IMR-90 (cell line): ENCODE results near the gene KRI1. TPM values are rescaled to one million over a fixed set of nuclear protein-coding genes. Genes with fewer than 3 reads are reported as not detected.

Source experiments
- ATAC-seq: fragments of 200-7000 bp; cut with Tn5 transposase; 2 replicates; pipeline ENCODE4 v1.9.1; 2020; ENCODE audit warnings: low read depth, mild to moderate bottlenecking, moderate library complexity
- BruUV-seq: library from RNA; stranded (reverse); fragments of 400-500 nt; replicated peaks from 2 replicates; lab custom pipeline; 2021; lab: Mats Ljungman, UMichigan
- CTCF ChIA-PET: fragments of 300-600 bp; formaldehyde crosslinking; extraction: SDS; loops from one replicate; lab custom pipeline; 2021; ENCODE audit warnings: antibody characterized with exemption; lab: Yijun Ruan, JAX
- POLR2A ChIA-PET: fragments of 300-600 bp; sonication (Branson Sonifier 250); formaldehyde crosslinking; loops from one replicate; lab custom pipeline; 2022; ENCODE audit warnings: antibody characterized with exemption; ENCODE audit not compliant: unreplicated experiment; lab: Charles Lee
- DNase-seq: peaks from one replicate; pipeline ENCODE4 v3.0.0; 2013
- H2AFZ ChIP-seq: replicated peaks from 2 replicates; pipeline ENCODE3; 2013; ENCODE audit warnings: low read length, mild to moderate bottlenecking; ENCODE audit not compliant: poor library complexity
- H2AK5ac ChIP-seq: 2 replicates; pipeline ENCODE4 v1.6.1; 2013; ENCODE audit warnings: low read depth, low read length, inconsistent platforms
- H2AK9ac ChIP-seq: replicated peaks from 2 replicates; pipeline ENCODE3; 2013; ENCODE audit warnings: mild to moderate bottlenecking, low read depth, low read length, moderate library complexity; ENCODE audit not compliant: poor library complexity
- H2BK120ac ChIP-seq: 2 replicates; pipeline ENCODE4 v1.6.1; 2013; ENCODE audit warnings: low read depth, low read length, inconsistent platforms
- H2BK15ac ChIP-seq: 3 replicates; pipeline ENCODE4 v1.6.1; 2013; ENCODE audit warnings: low read depth, low read length, inconsistent platforms
- H2BK20ac ChIP-seq: 2 replicates; pipeline ENCODE4 v1.6.1; 2013; ENCODE audit warnings: low read depth, mild to moderate bottlenecking, inconsistent platforms, low read length, moderate library complexity
- H2BK5ac ChIP-seq: 2 replicates; pipeline ENCODE4 v1.6.1; 2013; ENCODE audit warnings: mild to moderate bottlenecking, low read depth, low read length, inconsistent platforms; ENCODE audit not compliant: poor library complexity, severe bottlenecking
- H3K14ac ChIP-seq: replicated peaks from 2 replicates; pipeline ENCODE4 v1.6.1; 2013; ENCODE audit warnings: low read depth, low read length, inconsistent platforms
- H3K18ac ChIP-seq: 2 replicates; pipeline ENCODE4 v1.6.1; 2013; ENCODE audit warnings: low read depth, low read length, control low read depth
- H3K23ac ChIP-seq: 2 replicates; pipeline ENCODE4 v1.6.1; 2013; ENCODE audit warnings: low read depth, low read length, inconsistent platforms
- H3K27ac ChIP-seq: 2 replicates; pipeline ENCODE4 v1.5.1; 2013; ENCODE audit warnings: mild to moderate bottlenecking, control low read depth, low read length; ENCODE audit not compliant: insufficient read depth
- H3K27me3 ChIP-seq: 2 replicates; pipeline ENCODE4 v1.6.1; 2013; ENCODE audit warnings: low read length; ENCODE audit not compliant: control insufficient read depth, insufficient read depth
- H3K36me3 ChIP-seq: 2 replicates; pipeline ENCODE4 v1.6.1; 2013; ENCODE audit warnings: low read length, mixed read lengths; ENCODE audit not compliant: control insufficient read depth, insufficient read depth
- H3K4ac ChIP-seq: 2 replicates; pipeline ENCODE4 v1.6.1; 2013; ENCODE audit warnings: low read depth, low read length, inconsistent platforms
- H3K4me1 ChIP-seq: 2 replicates; pipeline ENCODE4 v1.6.1; 2013; ENCODE audit warnings: low read length, mixed read lengths; ENCODE audit not compliant: control insufficient read depth, insufficient read depth
- H3K4me2 ChIP-seq: 2 replicates; pipeline ENCODE4 v1.6.1; 2013; ENCODE audit warnings: low read depth, mild to moderate bottlenecking, control low read depth, low read length, moderate library complexity
- H3K4me3 ChIP-seq: 2 replicates; pipeline ENCODE4 v1.5.1; 2013; ENCODE audit warnings: low read depth, mild to moderate bottlenecking, control low read depth, low read length, moderate library complexity; ENCODE audit not compliant: insufficient read depth
- H3K56ac ChIP-seq: 2 replicates; pipeline ENCODE4 v1.6.1; 2013; ENCODE audit warnings: low read length, inconsistent platforms; ENCODE audit not compliant: insufficient read depth; ENCODE audit errors: extremely low read depth
- H3K79me1 ChIP-seq, 2 experiments: 2 replicates each; pipeline ENCODE4 v1.6.1; 2013; ENCODE audit warnings: low read length in 2 of 2, inconsistent platforms in 1 of 2, low read depth in 1 of 2
- H3K9ac ChIP-seq: 2 replicates; pipeline ENCODE4 v1.6.1; 2013; ENCODE audit warnings: low read depth, low read length, control low read depth
- H3K9me1 ChIP-seq: 2 replicates; pipeline ENCODE4 v1.6.1; 2013; ENCODE audit warnings: low read length, inconsistent platforms; ENCODE audit not compliant: insufficient read depth
- H3K9me3 ChIP-seq: 2 replicates; pipeline ENCODE4 v1.6.1; 2013; ENCODE audit warnings: low read length; ENCODE audit not compliant: control insufficient read depth, insufficient read depth
- H4K20me1 ChIP-seq: 2 replicates; pipeline ENCODE4 v1.6.1; 2013; ENCODE audit warnings: low read length, inconsistent platforms; ENCODE audit not compliant: insufficient read depth
- H4K5ac ChIP-seq: 2 replicates; pipeline ENCODE4 v1.6.1; 2013; ENCODE audit warnings: mild to moderate bottlenecking, low read depth, low read length, control low read depth
- H4K8ac ChIP-seq, 2 experiments: 2 replicates each; pipeline ENCODE4 v1.6.1; 2013; ENCODE audit warnings: low read depth in 2 of 2, low read length in 2 of 2, control low read depth in 1 of 2, inconsistent platforms in 1 of 2
- H4K91ac ChIP-seq: 2 replicates; pipeline ENCODE4 v1.6.1; 2013; ENCODE audit warnings: low read depth, low read length, inconsistent platforms; ENCODE audit not compliant: insufficient read depth
- BHLHE40 ChIP-seq: fragments of 150-350 bp; IDR thresholded peaks from 2 replicates; pipeline ENCODE4 v1.6.1; 2016; ENCODE audit warnings: mild to moderate bottlenecking, low read depth, low read length
- CEBPB ChIP-seq: IDR thresholded peaks from 2 replicates; pipeline ENCODE4 v1.6.1; 2012; ENCODE audit warnings: low read depth, low read length, improper control_type of control experiment
- CHD1 ChIP-seq: IDR thresholded peaks from 2 replicates; pipeline ENCODE4 v1.6.1; 2012; ENCODE audit warnings: low read depth, low read length, improper control_type of control experiment
- FOS ChIP-seq: fragments of 150-350 bp; IDR thresholded peaks from 2 replicates; pipeline ENCODE4 v1.6.1; 2016; ENCODE audit warnings: low read depth, low read length
- MAFK ChIP-seq: IDR thresholded peaks from 2 replicates; pipeline ENCODE4 v1.6.1; 2012; ENCODE audit warnings: low read depth, low read length, improper control_type of control experiment
- MAZ ChIP-seq: IDR thresholded peaks from 2 replicates; pipeline ENCODE4 v1.6.1; 2012; ENCODE audit warnings: low read depth, mild to moderate bottlenecking, low read length, improper control_type of control experiment, moderate library complexity, borderline replicate concordance
- MXI1 ChIP-seq: IDR thresholded peaks from 2 replicates; pipeline ENCODE4 v1.6.1; 2012; ENCODE audit warnings: low read depth, mild to moderate bottlenecking, low read length, moderate library complexity, borderline replicate concordance
- NFE2L2 ChIP-seq: fragments of 150-350 bp; IDR thresholded peaks from 2 replicates; pipeline ENCODE4 v1.6.1; 2016; ENCODE audit warnings: low read depth, mild to moderate bottlenecking, low read length
- POLR2A ChIP-seq: IDR thresholded peaks from 2 replicates; pipeline ENCODE4 v1.6.1; 2012; ENCODE audit warnings: mild to moderate bottlenecking, low read depth, low read length
- RAD21 ChIP-seq: IDR thresholded peaks from 2 replicates; pipeline ENCODE4 v1.6.1; 2012; ENCODE audit warnings: low read length, improper control_type of control experiment
- RFX5 ChIP-seq: IDR thresholded peaks from 2 replicates; pipeline ENCODE4 v1.8.0; 2012; ENCODE audit warnings: low read depth, mild to moderate bottlenecking, low read length, moderate library complexity
- SMC3 ChIP-seq: fragments of 150-350 bp; IDR thresholded peaks from 2 replicates; pipeline ENCODE4 v1.6.1; 2016; ENCODE audit warnings: low read depth, mild to moderate bottlenecking, antibody characterized with exemption, low read length, moderate library complexity
- WGBS, 2 experiments: methylation state at CpG; one replicate each; pipeline versions ENCODE4 v1.1.5 to v1.1.7; 2013; ENCODE audit warnings: missing lambda C conversion rate in 2 of 2; ENCODE audit not compliant: insufficient read length in 1 of 2; ENCODE audit errors: extremely low coverage in 2 of 2; 5-methylcytosine and 5-hydroxymethylcytosine counted together
- dilution Hi-C: fragments of 300-500 bp; cut with HindIII; formaldehyde crosslinking; loops from one replicate; pipeline ENCODE4 v1.14.3; 2018; ENCODE audit warnings: low sequenced_read_pairs; ENCODE audit not compliant: unreplicated experiment
- in situ Hi-C: fragments of 300-500 bp; cut with MboI; formaldehyde crosslinking; loops from 3 replicates; pipeline ENCODE4 v1.14.3; 2019; ENCODE audit warnings: low sequenced_read_pairs, inconsistent platforms, mixed read lengths
- intact Hi-C: fragments of 100-400 bp; cut with micrococcal nuclease; formaldehyde crosslinking; loops from 2 replicates; pipeline ENCODE4 v1.10.0; 2022
- polyA plus RNA-seq, 3 experiments: library from polyadenylated mRNA; depleted of rRNA; stranded (reverse); fragments of >200 nt; gene quantifications; 2 replicates each; pipeline ENCODE4 v1.2.3, GENCODE V29; 2012; ENCODE audit warnings: low replicate concordance in 1 of 3
- total RNA-seq: library from RNA; depleted of rRNA; stranded (reverse); fragments of >200 nt; gene quantifications from 2 replicates; pipeline ENCODE4 v1.2.3, GENCODE V29; 2012
- TF ChIP-seq, protein P1 (sequence below): fragments of 150-350 bp; IDR thresholded peaks from 2 replicates; pipeline ENCODE4 v1.6.1; 2017; ENCODE audit warnings: mild to moderate bottlenecking, antibody characterized with exemption, low read length, low read depth
- TF ChIP-seq, protein P2 (sequence below): conservative IDR thresholded peaks from 2 replicates; pipeline ENCODE4 v1.5.1; 2012; ENCODE audit warnings: mild to moderate bottlenecking, low read depth, low read length, improper control_type of control experiment

The KRI1 gene
- total and polyA plus RNA-seq, 2 of the 4 experiments (the other 2 are of a cell fraction), result 5.7 to 13.3 TPM

DNA sequence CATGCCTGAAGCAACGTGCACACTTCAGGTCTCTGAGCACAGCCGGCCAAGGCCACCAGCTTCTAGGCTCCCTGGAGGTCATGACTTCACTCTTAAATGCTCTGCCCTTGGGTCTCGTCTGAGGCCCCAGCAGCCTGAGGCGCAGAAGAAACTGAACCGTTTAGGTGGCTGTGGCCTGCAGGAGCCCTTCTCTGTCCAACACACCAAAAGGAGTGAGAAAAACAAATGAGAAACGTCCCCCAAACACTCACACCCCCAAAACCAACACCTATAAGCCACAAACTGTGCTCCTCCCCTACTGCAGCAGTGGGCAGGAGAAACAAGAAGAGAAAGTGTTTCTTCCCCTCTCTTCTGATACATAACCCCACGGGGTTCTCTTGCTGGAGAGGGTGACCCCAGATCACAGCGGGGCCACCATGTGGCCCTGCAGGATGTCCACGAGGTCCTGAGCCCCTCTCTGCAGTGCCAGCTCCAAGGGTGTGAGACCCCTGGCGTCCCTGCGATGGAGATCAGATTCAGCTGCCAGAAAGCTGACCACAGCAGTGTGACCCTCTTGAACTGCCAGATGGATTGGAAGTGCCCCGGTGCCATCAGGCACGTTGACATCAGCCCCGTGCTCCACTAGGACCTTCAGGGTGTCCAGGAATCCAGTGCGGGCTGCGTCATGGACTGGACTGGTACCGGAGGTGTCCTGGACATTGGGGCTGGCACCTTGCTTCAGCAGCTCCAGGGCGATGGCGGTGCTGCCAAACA, 1.0 kb upstream of the KRI1 start:
- POLR2A ChIA-PET, result interaction anchor here (0.5 to 0.7 kb wide), 3 partner anchors 233 to 609 kb away, joined by 3 to 5 read pairs (median 3); no protein-coding TSS in a partner anchor
- in situ Hi-C loops (no loop called here), dilution Hi-C loops (no loop called here), intact Hi-C loops (loop anchor here (2.0 kb wide), 1 partner anchor 64 kb away; the partner anchor contains the start of gene KEAP1)
- peak overlapping the region; percentile 65 for H2AFZ ChIP-seq
- peak overlapping the region; percentile 60 for H3K9ac ChIP-seq
- H4K91ac ChIP-seq, result peak overlapping the region; percentile 53; the same call in 1 of the 2 replicates
- H3K4me2 ChIP-seq, result peak overlapping the region; percentile 33
- H2BK120ac ChIP-seq, result no peak overlapping the region
- no peak for DNase-seq
- H3K18ac ChIP-seq, result no peak overlapping the region
- H3K4ac ChIP-seq, result peak overlapping the region; percentile 63
- 0 out of 2 replicates have a peak, but pooled peaks cover 4% of the 10 kb centered on the region for H3K9me1 ChIP-seq
- H3K23ac ChIP-seq, result no peak overlapping the region; the same call in 1 of the 2 replicates
- peak overlapping the region; percentile 28; the same call in 1 of the 2 replicates for H4K5ac ChIP-seq
- peak overlapping the region; percentile 86 for H2AK9ac ChIP-seq
- H3K27me3 ChIP-seq, result no peaks in the 10 kb centered on the region
- H4K20me1 ChIP-seq, result no peaks in the 10 kb centered on the region
- 91% methylated on average over 10 of the region's 19 CpGs; no CpG with 5 or more reads in 1 of the 2 experiments for WGBS, 2 experiments
- H3K56ac ChIP-seq, result no peak overlapping the region
- H3K27ac ChIP-seq, result 0 out of 2 replicates have a peak overlapping the region, but pooled peaks have one; percentile 45
- no peaks in the 10 kb centered on the region for H3K9me3 ChIP-seq
- H3K4me1 ChIP-seq, result peaks cover 2% of the 10 kb centered on the region
- ATAC-seq, result no peak
- H4K8ac ChIP-seq, result peak overlapping the region in 1 of 2 experiments; percentile 81; a peak in 2 of 4 replicates
- H3K36me3 ChIP-seq, result peaks cover 2% of the 10 kb centered on the region; the same call in 1 of the 2 replicates
- no peak overlapping the region; the same call in 1 of the 2 replicates for H3K14ac ChIP-seq
- CTCF ChIA-PET, result no interaction called here
- peaks cover 26 to 48% of the 10 kb centered on the region in 2 experiments for H3K79me1 ChIP-seq
- no peak overlapping the region for H2BK20ac ChIP-seq
- no peak overlapping the region for H2BK15ac ChIP-seq
- H3K4me3 ChIP-seq, result no peak overlapping the region
- H2BK5ac ChIP-seq, result peak overlapping the region; percentile 59
- H2AK5ac ChIP-seq, result peak overlapping the region; percentile 72
- no TSS peak for BruUV-seq
- TF ChIP-seq, protein P1, sequence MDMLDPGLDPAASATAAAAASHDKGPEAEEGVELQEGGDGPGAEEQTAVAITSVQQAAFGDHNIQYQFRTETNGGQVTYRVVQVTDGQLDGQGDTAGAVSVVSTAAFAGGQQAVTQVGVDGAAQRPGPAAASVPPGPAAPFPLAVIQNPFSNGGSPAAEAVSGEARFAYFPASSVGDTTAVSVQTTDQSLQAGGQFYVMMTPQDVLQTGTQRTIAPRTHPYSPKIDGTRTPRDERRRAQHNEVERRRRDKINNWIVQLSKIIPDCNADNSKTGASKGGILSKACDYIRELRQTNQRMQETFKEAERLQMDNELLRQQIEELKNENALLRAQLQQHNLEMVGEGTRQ, result no peak
- no peak for TF ChIP-seq POLR2A
- TF ChIP-seq MXI1, result no peak
- TF ChIP-seq CHD1, result no peak
- TF ChIP-seq, protein P2, sequence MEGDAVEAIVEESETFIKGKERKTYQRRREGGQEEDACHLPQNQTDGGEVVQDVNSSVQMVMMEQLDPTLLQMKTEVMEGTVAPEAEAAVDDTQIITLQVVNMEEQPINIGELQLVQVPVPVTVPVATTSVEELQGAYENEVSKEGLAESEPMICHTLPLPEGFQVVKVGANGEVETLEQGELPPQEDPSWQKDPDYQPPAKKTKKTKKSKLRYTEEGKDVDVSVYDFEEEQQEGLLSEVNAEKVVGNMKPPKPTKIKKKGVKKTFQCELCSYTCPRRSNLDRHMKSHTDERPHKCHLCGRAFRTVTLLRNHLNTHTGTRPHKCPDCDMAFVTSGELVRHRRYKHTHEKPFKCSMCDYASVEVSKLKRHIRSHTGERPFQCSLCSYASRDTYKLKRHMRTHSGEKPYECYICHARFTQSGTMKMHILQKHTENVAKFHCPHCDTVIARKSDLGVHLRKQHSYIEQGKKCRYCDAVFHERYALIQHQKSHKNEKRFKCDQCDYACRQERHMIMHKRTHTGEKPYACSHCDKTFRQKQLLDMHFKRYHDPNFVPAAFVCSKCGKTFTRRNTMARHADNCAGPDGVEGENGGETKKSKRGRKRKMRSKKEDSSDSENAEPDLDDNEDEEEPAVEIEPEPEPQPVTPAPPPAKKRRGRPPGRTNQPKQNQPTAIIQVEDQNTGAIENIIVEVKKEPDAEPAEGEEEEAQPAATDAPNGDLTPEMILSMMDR, result no peak
- TF ChIP-seq MAZ, result no peak
- TF ChIP-seq NFE2L2, result no peak
- TF ChIP-seq BHLHE40, result no peak
- TF ChIP-seq CEBPB, result no peak
- no peak for TF ChIP-seq RAD21
- no peak for TF ChIP-seq RFX5
- TF ChIP-seq SMC3, result no peak
- TF ChIP-seq MAFK, result no peak
- TF ChIP-seq FOS, result no peak
